ENCODE results near the gene DTHD1. TPM values are rescaled to one million over a fixed set of nuclear protein-coding genes. Genes with fewer than 3 reads are reported as not detected.
A peak's percentile ranks its signal among the peaks of the same experiment; 100 is the strongest.

DTHD1 gene
- total RNA-seq, 2 experiments from 2014 or later = 0.11 to 0.16 TPM

DNA sequence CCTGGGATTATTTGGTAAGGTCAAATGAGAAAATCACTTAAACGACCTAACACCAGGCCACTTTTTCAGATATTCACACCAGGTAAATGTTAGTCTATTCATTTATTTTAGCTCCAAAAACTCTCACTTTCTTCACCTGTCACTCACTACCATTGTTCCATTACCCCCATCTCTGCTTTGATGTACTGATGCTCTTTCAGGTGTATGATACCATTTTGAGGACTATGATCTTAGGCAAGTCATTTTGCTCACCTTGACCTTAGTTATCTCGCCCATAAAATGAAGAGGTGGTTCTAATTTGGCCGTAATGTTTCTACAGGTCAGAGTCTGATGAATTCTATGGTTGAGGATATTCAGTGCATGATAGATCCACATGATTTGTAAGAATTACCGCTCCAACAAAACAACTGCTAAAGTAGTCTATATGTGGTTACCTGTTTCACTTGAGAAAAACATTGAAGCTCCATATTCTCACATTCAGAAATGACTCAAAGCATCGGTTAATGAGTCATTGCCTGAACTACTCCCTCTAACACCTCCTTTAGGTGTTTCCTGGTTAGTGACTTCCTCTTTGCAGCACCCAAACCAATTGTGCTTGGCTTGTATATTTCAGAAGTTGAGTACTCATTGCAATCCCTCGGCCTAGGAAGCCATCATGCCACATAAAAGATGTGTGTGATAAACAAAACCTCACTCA is 4.5 kb downstream of the DTHD1 start:
- peaks cover 20% of the 10 kb centered on the region for H3K4me1 Mint-ChIP-seq (ENCODE audit: low read depth)
- intact Hi-C loops (cut with DNase I, micrococcal nuclease) = loop anchor here in 1 of 2 experiments (1.0 to 5.0 kb wide), 3 partner anchors 31 to 43 kb away; no protein-coding TSS in a partner anchor
- Histone ChIP-seq H3K4me3 (ENCODE audit: low read length) (peak overlapping the region; percentile 15), H3K9me3 (ENCODE audit: control insufficient read depth in 1 of 2, insufficient read depth in 1 of 2, low read length in 2 of 2) (no peaks in the 10 kb centered on the region), H3K4me1 (ENCODE audit: insufficient read depth, low read length) (no peaks in the 10 kb centered on the region), H3K27ac (ENCODE audit: low read depth in 1 of 2, low read length in 2 of 2) (peak overlapping the region; percentile 13 to 61), H3K27me3 (ENCODE audit: control insufficient read depth in 1 of 2, insufficient read depth in 2 of 2, low read length in 2 of 2) (no peaks in the 10 kb centered on the region), H3K36me3 (ENCODE audit: insufficient read depth, low read length) (no peaks in the 10 kb centered on the region)
- POLR2A ChIA-PET = interaction anchor here (0.6 to 2.4 kb wide), 10 partner anchors 15 to 109 kb away, joined by 3 to 36 read pairs (median 4); partner anchors contain the start of gene ARAP2
- peak overlapping the region; percentile 83 for H3K27ac Mint-ChIP-seq
- no peaks in the 10 kb centered on the region for H3K27me3 Mint-ChIP-seq
- TF ChIP-seq, protein P1, sequence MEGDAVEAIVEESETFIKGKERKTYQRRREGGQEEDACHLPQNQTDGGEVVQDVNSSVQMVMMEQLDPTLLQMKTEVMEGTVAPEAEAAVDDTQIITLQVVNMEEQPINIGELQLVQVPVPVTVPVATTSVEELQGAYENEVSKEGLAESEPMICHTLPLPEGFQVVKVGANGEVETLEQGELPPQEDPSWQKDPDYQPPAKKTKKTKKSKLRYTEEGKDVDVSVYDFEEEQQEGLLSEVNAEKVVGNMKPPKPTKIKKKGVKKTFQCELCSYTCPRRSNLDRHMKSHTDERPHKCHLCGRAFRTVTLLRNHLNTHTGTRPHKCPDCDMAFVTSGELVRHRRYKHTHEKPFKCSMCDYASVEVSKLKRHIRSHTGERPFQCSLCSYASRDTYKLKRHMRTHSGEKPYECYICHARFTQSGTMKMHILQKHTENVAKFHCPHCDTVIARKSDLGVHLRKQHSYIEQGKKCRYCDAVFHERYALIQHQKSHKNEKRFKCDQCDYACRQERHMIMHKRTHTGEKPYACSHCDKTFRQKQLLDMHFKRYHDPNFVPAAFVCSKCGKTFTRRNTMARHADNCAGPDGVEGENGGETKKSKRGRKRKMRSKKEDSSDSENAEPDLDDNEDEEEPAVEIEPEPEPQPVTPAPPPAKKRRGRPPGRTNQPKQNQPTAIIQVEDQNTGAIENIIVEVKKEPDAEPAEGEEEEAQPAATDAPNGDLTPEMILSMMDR (IDR thresholded peaks at IDR 0.05) = no peak
- CTCF ChIA-PET = interaction anchor here (0.8 to 2.1 kb wide), 6 partner anchors 18 to 114 kb away, joined by 3 to 16 read pairs (median 5); partner anchors contain the start of gene ARAP2
- H3K9me3 Mint-ChIP-seq = peaks cover 3% of the 10 kb centered on the region
- peak overlapping the region; percentile 49 for H3K4me3 Mint-ChIP-seq
- ATAC-seq (ENCODE audit: poor library complexity) (peak; percentile 93), DNase-seq (peak in 13 of 14 experiments; percentile 9 to 92 (median 41))
- no peaks in the 10 kb centered on the region for H3K36me3 Mint-ChIP-seq (ENCODE audit: low read depth)

DNA sequence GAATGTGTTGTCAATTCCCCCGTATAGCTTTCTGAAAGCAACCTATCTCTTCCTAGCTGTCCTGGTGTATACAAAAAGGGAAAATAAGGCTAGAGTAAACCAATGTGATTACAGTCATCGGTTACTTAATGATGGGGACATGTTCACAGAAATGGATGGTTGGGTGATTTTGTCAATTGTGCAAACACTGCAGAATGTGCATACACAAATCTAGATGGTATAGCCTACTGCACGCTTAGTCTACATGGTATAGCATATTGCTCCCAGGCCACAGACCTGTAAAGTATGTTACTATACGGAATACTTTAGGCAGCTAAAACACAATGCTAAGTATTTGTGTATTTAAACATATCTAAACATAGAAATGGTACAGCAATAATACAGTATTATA is 5.1 kb downstream of the DTHD1 start:
- no peaks in the 10 kb centered on the region for H3K27me3 ChIP-seq (ENCODE audit: control insufficient read depth in 1 of 2, insufficient read depth in 2 of 2, low read length in 2 of 2)
- TF ChIP-seq, protein P1 (IDR thresholded peaks at IDR 0.05) = no peak
- H3K4me3 Mint-ChIP-seq = no peak overlapping the region
- POLR2A ChIA-PET = interaction anchor here (1.0 to 2.4 kb wide), 7 partner anchors 28 to 108 kb away, joined by 3 to 36 read pairs (median 5); partner anchors contain the start of gene ARAP2
- H3K9me3 Mint-ChIP-seq = peaks cover 3% of the 10 kb centered on the region
- intact Hi-C loops (cut with DNase I, micrococcal nuclease) = loop anchor here in 1 of 2 experiments (1.0 to 5.0 kb wide), 3 partner anchors 31 to 44 kb away; no protein-coding TSS in a partner anchor
- no peaks in the 10 kb centered on the region for H3K27me3 Mint-ChIP-seq
- no peaks in the 10 kb centered on the region for H3K36me3 Mint-ChIP-seq (ENCODE audit: low read depth)
- peak; percentile 8 for ATAC-seq (ENCODE audit: poor library complexity)
- H3K27ac Mint-ChIP-seq = peak overlapping the region; percentile 83
- H3K9me3 ChIP-seq (ENCODE audit: control insufficient read depth in 1 of 2, insufficient read depth in 1 of 2, low read length in 2 of 2) = no peaks in the 10 kb centered on the region
- H3K4me1 ChIP-seq (ENCODE audit: insufficient read depth, low read length) = no peaks in the 10 kb centered on the region
- peaks cover 20% of the 10 kb centered on the region for H3K4me1 Mint-ChIP-seq (ENCODE audit: low read depth)
- peak overlapping the region in 1 of 2 donors; percentile 61 for H3K27ac ChIP-seq (ENCODE audit: low read depth in 1 of 2, low read length in 2 of 2)
- no peak for DNase-seq
- H3K36me3 ChIP-seq (ENCODE audit: insufficient read depth, low read length) = no peaks in the 10 kb centered on the region
- CTCF ChIA-PET = interaction anchor here (0.8 to 2.1 kb wide), 6 partner anchors 18 to 113 kb away, joined by 3 to 16 read pairs (median 5); partner anchors contain the start of gene ARAP2
- H3K4me3 ChIP-seq (ENCODE audit: low read length) = peak overlapping the region; percentile 15

DNA sequence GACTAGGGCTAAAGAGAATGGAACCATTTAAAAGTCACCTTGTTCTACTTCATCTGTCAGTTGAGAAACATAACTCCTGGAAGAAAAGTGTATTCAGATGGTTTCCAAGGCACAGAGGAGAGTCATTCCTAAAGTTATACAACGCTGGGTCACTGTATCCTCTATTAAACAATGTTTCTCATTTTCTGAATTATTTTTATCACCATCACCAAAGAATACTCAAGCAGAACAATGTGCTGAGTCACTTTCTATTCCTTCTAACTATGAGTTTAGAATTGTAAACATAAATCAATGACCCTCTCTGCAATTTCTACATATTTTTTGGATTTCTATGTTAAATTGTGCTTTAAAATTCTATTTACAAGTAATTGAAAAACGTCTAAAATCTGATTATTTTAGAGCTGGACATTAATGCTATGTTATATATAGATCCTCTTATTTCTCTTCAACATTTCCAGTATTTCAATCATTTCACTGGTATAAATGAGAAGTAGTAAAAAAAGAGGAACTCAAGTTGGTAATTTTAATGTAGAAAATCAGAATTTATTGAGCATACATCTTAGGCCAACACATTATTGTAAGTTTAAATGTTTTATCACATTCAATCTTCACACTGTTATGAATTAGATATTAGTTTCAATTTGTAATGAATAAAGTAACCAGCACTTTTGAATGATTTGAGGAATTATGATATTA is 7.5 kb downstream of the DTHD1 start:
- DNase-seq (no peak), ATAC-seq (ENCODE audit: poor library complexity) (no peak)
- H3K4me1 ChIP-seq (ENCODE audit: insufficient read depth, low read length) = no peaks in the 10 kb centered on the region
- no peak overlapping the region for H3K4me3 Mint-ChIP-seq
- intact Hi-C loops (cut with DNase I, micrococcal nuclease) = loop anchor here in 1 of 2 experiments (5.0 kb wide), 1 partner anchor 33 kb away; no protein-coding TSS in a partner anchor
- H3K27ac ChIP-seq (ENCODE audit: low read depth in 1 of 2, low read length in 2 of 2) = no peak overlapping the region
- TF ChIP-seq, protein P1 (IDR thresholded peaks at IDR 0.05) = no peak
- POLR2A ChIA-PET = no interaction called here
- no peaks in the 10 kb centered on the region for H3K36me3 ChIP-seq (ENCODE audit: insufficient read depth, low read length)
- CTCF ChIA-PET = interaction anchor here (1.2 kb wide), 1 partner anchor 45 kb away, joined by 4 read pairs; the partner anchor contains the start of gene ARAP2
- peaks cover 3% of the 10 kb centered on the region for H3K9me3 Mint-ChIP-seq
- H3K9me3 ChIP-seq (ENCODE audit: control insufficient read depth in 1 of 2, insufficient read depth in 1 of 2, low read length in 2 of 2) = no peaks in the 10 kb centered on the region
- H3K4me3 ChIP-seq (ENCODE audit: low read length) = no peak overlapping the region
- H3K27me3 Mint-ChIP-seq = no peaks in the 10 kb centered on the region
- H3K4me1 Mint-ChIP-seq (ENCODE audit: low read depth) = peaks cover 20% of the 10 kb centered on the region
- no peaks in the 10 kb centered on the region for H3K27me3 ChIP-seq (ENCODE audit: control insufficient read depth in 1 of 2, insufficient read depth in 2 of 2, low read length in 2 of 2)
- H3K36me3 Mint-ChIP-seq (ENCODE audit: low read depth) = no peaks in the 10 kb centered on the region
- no peak overlapping the region for H3K27ac Mint-ChIP-seq
